Activated naive CD8-positive, alpha-beta T cell treated with anti-CD3 and anti-CD28 coated beads, Interleukin-2, amount 10 ng/mL, durations not matched to agents 7 days and 5 days (primary cell): ENCODE data around the gene SPTBN1. TPM values are rescaled to one million over a fixed set of nuclear protein-coding genes. Genes with fewer than 3 reads are reported as not detected.

ENCODE experiments used
- ATAC-seq: fragments of 150-1000 bp; cut with Tn5 transposase; one replicate; pipeline ENCODE4 v1.10.0; 2021; ENCODE audit warnings: low read depth, moderate library complexity
- POLR2A ChIA-PET: fragments of 350-600 bp; sonication (Branson Sonifier 250); formaldehyde crosslinking; loops from one replicate; lab custom pipeline; 2021; ENCODE audit warnings: antibody characterized with exemption; lab: Charles Lee
- DNase-seq: peaks from one replicate; pipeline ENCODE4 v3.0.0; 2021
- H3K27ac Mint-ChIP-seq: one replicate; pipeline ENCODE4 v1.8.0; 2022; ENCODE audit warnings: mild to moderate bottlenecking, mixed read lengths
- H3K27me3 Mint-ChIP-seq: one replicate; pipeline ENCODE4 v1.8.0; 2022; ENCODE audit warnings: mild to moderate bottlenecking, moderate library complexity, mixed read lengths
- H3K36me3 Mint-ChIP-seq: one replicate; pipeline ENCODE4 v1.8.0; 2021; ENCODE audit warnings: mild to moderate bottlenecking, mixed read lengths
- H3K4me1 Mint-ChIP-seq: one replicate; pipeline ENCODE4 v1.8.0; 2021; ENCODE audit warnings: mixed read lengths
- H3K4me3 Mint-ChIP-seq: one replicate; pipeline ENCODE4 v1.8.0; 2022; ENCODE audit warnings: mild to moderate bottlenecking, moderate library complexity, mixed read lengths
- H3K9me3 Mint-ChIP-seq: one replicate; pipeline ENCODE4 v1.8.0; 2021; ENCODE audit warnings: mixed read lengths
- total RNA-seq, 2 experiments: library from RNA; stranded (reverse); gene quantifications; one replicate each; pipeline ENCODE4 v1.2.3, GENCODE V29; 2021

SPTBN1 gene
- total RNA-seq, 2 experiments from 2014 or later: 120 to 127 TPM

DNA sequence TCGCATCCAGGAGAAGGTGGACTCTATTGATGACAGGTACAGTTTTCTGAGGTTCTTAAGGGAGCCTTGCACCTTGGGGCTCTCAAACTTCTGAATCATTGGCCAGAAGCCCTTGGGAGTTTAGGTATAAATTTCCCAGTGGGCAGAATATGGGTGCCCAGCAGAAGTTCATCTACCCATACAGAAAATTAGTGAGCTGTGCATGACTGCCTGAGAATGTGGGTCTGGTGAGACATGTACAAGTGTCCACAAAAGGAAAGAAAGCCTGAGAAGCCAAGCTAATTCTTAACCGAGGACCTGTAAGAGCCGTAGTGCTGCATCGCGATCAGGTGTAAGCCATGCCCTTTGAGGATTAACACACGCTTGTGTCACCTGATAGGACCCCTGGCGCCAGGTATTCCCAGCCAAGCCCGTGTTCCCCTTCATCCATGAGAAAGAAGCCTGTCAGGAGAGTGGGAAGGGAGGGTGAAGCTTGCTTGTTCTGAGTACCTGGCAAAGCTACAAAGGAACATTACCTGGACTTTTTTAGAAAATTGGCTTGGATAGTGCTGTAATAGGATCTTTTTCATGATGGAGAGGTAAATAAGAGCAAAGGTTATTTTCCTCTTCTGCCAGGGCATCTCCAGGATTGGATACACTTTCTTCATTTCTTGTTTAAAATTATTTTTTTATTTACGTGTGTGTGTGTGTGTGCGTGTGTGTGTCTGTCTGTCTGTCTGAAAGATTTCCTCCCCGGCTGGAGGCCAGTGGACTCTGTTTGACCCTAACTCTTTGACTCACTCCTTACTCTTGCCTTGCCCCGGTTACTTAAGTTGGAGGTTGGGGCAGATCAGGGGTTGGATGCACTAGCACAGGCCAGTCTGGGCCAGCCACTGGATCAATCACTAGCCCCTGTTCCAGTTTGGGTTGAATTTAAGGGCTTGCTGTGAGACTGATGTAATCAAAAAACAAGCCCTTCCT is 176.9 kb downstream of the SPTBN1 start:
- H3K27me3 Mint-ChIP-seq: no peaks in the 10 kb centered on the region
- H3K9me3 Mint-ChIP-seq: no peaks in the 10 kb centered on the region
- no peak for DNase-seq
- no peak overlapping the region for H3K4me3 Mint-ChIP-seq
- POLR2A ChIA-PET: no interaction called here
- peaks cover 16% of the 10 kb centered on the region for H3K4me1 Mint-ChIP-seq
- peaks cover 45% of the 10 kb centered on the region for H3K36me3 Mint-ChIP-seq
- no peak for ATAC-seq
- H3K27ac Mint-ChIP-seq: no peak overlapping the region

- peaks cover 16% of the 10 kb centered on the region for H3K4me1 Mint-ChIP-seq
- ATAC-seq: no peak
- no peaks in the 10 kb centered on the region for H3K27me3 Mint-ChIP-seq
- H3K36me3 Mint-ChIP-seq: peaks cover 48% of the 10 kb centered on the region
- H3K4me3 Mint-ChIP-seq: peak overlapping the region; percentile 20
- POLR2A ChIA-PET: interaction anchor here (0.7 kb wide), 1 partner anchor 59 kb away, joined by 4 read pairs; no protein-coding TSS in a partner anchor
- DNase-seq: no peak
- H3K9me3 Mint-ChIP-seq: no peaks in the 10 kb centered on the region
- H3K27ac Mint-ChIP-seq: peak overlapping the region; percentile 62
Measured at GRCh38 chr2:54634021-54634420, 177.9 kb downstream of the SPTBN1 start.

DNA sequence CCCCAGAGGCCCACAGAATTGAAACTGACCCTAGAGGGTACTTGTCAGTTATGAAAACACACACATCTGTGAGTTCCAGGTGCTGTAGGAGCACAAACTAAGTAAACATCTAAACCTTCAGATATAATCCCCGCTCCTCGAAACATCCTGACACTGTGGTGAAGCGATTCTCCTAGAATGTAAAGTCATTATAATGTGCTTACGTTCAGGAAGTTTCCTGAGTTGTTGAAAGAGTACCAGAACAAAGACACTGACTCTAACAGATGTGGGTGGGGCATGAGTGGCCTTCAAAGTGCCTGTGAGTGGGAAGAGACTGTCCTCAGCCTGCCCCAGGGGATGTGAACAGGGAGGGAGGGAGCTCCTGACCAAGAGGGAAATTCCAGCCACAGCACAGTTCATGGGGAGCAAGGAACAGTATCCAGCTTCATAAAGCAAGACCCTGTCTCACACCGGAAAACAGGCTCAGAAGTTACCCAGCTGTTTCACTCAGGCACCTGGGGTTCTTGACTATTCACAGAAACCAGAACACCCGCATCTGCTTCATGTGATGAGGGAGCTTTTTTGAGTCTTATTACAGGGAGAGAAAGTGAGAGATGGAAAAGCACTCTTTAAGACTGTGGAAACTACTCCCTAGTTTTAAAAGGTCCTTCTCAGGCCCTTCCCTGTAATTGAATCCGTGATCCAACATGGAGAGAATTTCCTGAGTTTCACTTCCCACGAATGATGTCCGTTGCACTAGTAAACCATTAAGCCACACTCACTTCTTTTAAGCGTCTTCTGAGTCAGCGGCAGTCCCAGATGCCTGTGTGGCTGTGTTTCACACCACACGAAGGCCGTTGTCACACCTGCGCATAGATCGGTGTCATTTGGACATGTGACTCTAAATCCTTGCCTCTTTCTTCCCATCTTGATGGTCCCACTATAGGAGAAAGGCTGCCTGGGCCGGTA is 178.7 kb downstream of the SPTBN1 start:
- POLR2A ChIA-PET: interaction anchor here (1.0 kb wide), 1 partner anchor 75 kb away, joined by 3 read pairs; no protein-coding TSS in a partner anchor
- H3K9me3 Mint-ChIP-seq: no peaks in the 10 kb centered on the region

GRCh38 chr2:54635554-54636152 is 179.5 kb downstream of the SPTBN1 start:
- H3K9me3 Mint-ChIP-seq: no peaks in the 10 kb centered on the region
- ATAC-seq: no peak
- H3K36me3 Mint-ChIP-seq: peaks cover 46% of the 10 kb centered on the region
- H3K27me3 Mint-ChIP-seq: no peaks in the 10 kb centered on the region
- peaks cover 22% of the 10 kb centered on the region for H3K4me1 Mint-ChIP-seq
- POLR2A ChIA-PET: no interaction called here
- no peak overlapping the region for H3K27ac Mint-ChIP-seq
- no peak for DNase-seq
- no peak overlapping the region for H3K4me3 Mint-ChIP-seq

More for the DNA sequence above, 178.7 kb downstream of the SPTBN1 start:
- Mint-ChIP-seq H3K4me1 (peaks cover 17% of the 10 kb centered on the region), H3K27me3 (no peaks in the 10 kb centered on the region), H3K27ac (peak overlapping the region; percentile 62), H3K4me3 (peak overlapping the region; percentile 20), H3K36me3 (peaks cover 50% of the 10 kb centered on the region)
- ATAC-seq: peak; percentile 48
- DNase-seq: no peak

DNA sequence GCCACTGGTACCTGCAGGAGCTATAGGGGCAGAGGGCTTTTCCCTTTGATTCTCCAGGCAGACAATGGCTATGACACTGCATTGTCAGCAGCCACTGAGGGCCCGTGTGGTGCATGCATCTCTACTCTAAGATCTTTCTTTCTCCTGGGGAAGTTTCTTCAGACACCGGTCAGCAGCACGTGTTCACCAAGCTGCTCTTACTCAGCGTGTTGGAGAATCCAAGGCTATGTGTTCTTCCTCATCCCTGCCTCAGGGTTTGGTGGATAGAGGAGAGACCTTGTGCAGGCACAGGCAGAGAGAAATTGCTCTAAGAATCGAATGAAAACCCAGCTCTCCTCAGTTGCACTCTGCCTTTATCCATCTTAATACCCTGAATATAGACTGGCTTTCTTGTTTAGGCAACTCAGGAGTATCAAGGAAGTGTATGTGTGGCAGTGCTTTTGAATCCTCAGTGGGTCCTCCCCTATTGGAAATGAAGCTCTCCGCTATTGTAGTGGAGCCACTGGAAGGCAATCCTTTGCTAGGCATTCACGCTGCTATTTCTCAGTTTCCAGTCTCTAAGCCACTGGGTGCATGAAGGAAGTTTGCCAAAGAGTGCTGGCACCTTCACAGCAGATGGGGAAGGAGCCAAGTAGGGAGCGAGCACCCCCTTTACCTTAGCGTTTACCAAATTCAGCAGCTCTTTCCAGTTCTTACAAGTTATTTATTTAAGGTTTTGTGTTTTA is 180.4 kb downstream of the SPTBN1 start:
- Mint-ChIP-seq H3K4me1 (peaks cover 22% of the 10 kb centered on the region), H3K36me3 (peaks cover 39% of the 10 kb centered on the region), H3K9me3 (no peaks in the 10 kb centered on the region), H3K27ac (no peak overlapping the region), H3K27me3 (no peaks in the 10 kb centered on the region), H3K4me3 (no peak overlapping the region)
- POLR2A ChIA-PET: interaction anchor here (0.7 to 1.2 kb wide), 2 partner anchors 78 to 295 kb away, joined by 3 read pairs; no protein-coding TSS in a partner anchor
- DNase-seq (no peak), ATAC-seq (no peak)

DNA sequence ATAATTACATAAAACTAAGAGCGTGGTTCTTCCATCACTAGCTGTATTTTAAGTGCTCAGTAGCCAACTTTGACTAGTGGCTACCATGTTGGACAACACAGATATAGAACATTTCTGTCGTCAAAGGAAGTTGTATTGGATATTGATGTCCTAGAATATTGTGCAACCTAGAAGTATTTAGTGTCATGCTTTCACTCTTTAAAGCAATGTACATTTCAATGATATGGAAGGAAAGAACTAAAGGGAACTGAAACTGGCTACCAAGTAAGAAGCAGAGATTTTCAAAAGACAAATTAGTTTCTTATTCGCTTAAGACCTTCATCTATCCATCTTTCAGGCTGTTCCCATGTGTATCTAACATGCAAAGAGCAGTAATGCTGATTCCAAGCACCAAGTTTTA is 182.0 kb downstream of the SPTBN1 start:
- no peak overlapping the region for H3K27ac Mint-ChIP-seq
- peaks cover 22% of the 10 kb centered on the region for H3K4me1 Mint-ChIP-seq
- H3K4me3 Mint-ChIP-seq: no peak overlapping the region
- no peaks in the 10 kb centered on the region for H3K9me3 Mint-ChIP-seq
- DNase-seq: no peak
- H3K27me3 Mint-ChIP-seq: no peaks in the 10 kb centered on the region
- peaks cover 40% of the 10 kb centered on the region for H3K36me3 Mint-ChIP-seq
- POLR2A ChIA-PET: no interaction called here
- no peak for ATAC-seq

GRCh38 chr2:54638774-54639187 is 182.7 kb downstream of the SPTBN1 start:
- Mint-ChIP-seq H3K4me3 (no peak overlapping the region), H3K9me3 (no peaks in the 10 kb centered on the region), H3K4me1 (peaks cover 22% of the 10 kb centered on the region), H3K36me3 (peaks cover 37% of the 10 kb centered on the region), H3K27me3 (no peaks in the 10 kb centered on the region), H3K27ac (no peak overlapping the region)
- DNase-seq (no peak), ATAC-seq (no peak)
- POLR2A ChIA-PET: no interaction called here

DNA sequence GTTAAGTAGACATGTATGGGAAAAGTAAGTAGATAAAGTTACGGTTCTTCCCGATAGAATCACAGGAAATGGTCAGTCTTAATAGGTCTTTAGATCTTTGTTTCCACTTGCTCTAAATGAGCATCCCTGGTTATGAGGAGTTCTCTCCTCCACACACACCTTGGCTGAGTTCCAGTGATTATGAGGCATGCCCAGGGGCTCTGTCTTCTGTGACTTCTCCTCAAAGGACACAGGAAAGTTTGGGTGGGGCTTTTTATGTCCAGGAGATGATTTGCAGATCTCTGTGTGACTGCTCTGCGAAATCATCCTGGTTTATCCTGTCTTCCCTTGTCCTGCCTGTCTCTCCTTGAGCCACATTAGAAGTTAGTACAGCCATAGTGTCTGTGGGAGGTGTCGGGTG is 183.5 kb downstream of the SPTBN1 start:
- no peak for DNase-seq
- no peak for ATAC-seq
- H3K36me3 Mint-ChIP-seq: peaks cover 39% of the 10 kb centered on the region
- no peaks in the 10 kb centered on the region for H3K9me3 Mint-ChIP-seq
- no peak overlapping the region for H3K27ac Mint-ChIP-seq
- H3K27me3 Mint-ChIP-seq: no peaks in the 10 kb centered on the region
- peaks cover 15% of the 10 kb centered on the region for H3K4me1 Mint-ChIP-seq
- POLR2A ChIA-PET: no interaction called here
- no peak overlapping the region for H3K4me3 Mint-ChIP-seq

DNA sequence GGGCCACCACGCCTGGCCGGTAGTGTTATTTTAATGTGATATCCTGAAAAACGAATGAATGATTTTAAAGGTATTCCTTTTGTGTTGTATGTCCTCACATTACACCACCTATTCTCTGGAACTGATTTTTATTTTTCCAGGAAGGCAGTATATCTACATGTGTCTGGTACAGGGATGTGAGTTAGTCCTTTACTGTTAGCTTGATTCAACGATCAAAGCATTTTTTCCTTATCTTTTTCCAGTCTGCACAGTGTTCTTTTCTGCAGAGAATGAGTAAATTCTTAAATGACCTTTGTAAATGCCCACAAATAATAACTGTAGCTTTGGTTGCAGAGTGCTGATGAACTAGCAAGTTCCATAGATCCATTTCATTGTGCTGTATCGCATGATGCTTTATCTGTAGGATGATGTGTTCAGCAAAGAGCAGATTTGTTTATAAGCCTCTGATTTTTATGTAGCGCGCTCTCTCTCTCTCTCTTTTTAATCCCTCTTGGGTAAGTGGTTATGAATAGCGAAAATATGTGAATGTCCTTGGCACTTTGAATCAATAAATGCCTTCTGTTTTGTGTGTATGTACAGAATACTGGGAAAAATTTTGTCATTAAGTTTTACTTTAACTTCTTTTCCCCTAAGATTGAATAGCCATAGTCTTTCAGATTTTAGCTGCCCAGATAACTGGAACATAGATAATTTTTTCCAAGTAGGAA is 184.9 kb downstream of the SPTBN1 start:
- POLR2A ChIA-PET: interaction anchor here (0.8 kb wide), 1 partner anchor 329 kb away, joined by 3 read pairs; no protein-coding TSS in a partner anchor
- Mint-ChIP-seq H3K27me3 (no peaks in the 10 kb centered on the region), H3K9me3 (no peaks in the 10 kb centered on the region), H3K4me3 (no peak overlapping the region), H3K36me3 (peaks cover 45% of the 10 kb centered on the region), H3K27ac (peak overlapping the region; percentile 5), H3K4me1 (peaks cover 6% of the 10 kb centered on the region)
- DNase-seq (no peak), ATAC-seq (no peak)

DNA sequence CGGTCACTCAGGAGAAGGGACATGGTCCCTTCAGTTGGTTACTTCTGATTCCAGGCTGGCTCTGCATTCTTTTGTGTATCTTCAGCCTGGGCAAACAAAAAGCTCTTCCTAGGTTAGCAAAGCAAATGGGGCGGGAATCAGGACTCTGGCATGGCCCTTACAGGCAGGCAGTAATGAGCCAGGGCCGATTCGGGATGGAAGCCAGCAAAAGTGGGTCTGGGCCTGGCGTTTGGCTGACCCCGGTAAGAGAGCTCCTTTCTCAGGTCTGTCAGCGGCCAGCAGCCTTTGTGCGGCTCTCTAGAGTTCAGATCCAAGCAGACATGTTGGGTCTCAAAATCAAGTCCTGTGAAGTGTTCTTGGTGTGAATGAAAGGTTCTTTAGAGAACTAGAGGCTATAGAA is 185.9 kb downstream of the SPTBN1 start:
- Mint-ChIP-seq H3K9me3 (no peaks in the 10 kb centered on the region), H3K4me3 (no peak overlapping the region), H3K27ac (no peak overlapping the region), H3K27me3 (no peaks in the 10 kb centered on the region), H3K4me1 (peaks cover 6% of the 10 kb centered on the region), H3K36me3 (peaks cover 44% of the 10 kb centered on the region)
- DNase-seq (no peak), ATAC-seq (no peak)
- POLR2A ChIA-PET: no interaction called here

- no peaks in the 10 kb centered on the region for H3K27me3 Mint-ChIP-seq
- peaks cover 45% of the 10 kb centered on the region for H3K36me3 Mint-ChIP-seq
- no peaks in the 10 kb centered on the region for H3K9me3 Mint-ChIP-seq
- H3K4me3 Mint-ChIP-seq: no peak overlapping the region
- ATAC-seq: no peak
- POLR2A ChIA-PET: interaction anchor here (0.6 kb wide), 1 partner anchor 80 kb away, joined by 4 read pairs; no protein-coding TSS in a partner anchor
- no peak overlapping the region for H3K27ac Mint-ChIP-seq
- DNase-seq: no peak
- peaks cover 6% of the 10 kb centered on the region for H3K4me1 Mint-ChIP-seq
Measured at GRCh38 chr2:54642677-54643430, 186.7 kb downstream of the SPTBN1 start.
